Aorta (tissue), 5 donors: ENCODE results near the gene ASMT. TPM values are rescaled to one million over a fixed set of nuclear protein-coding genes. Genes with fewer than 3 reads are reported as not detected.

Experiments used
- ATAC-seq: fragments of 200-7000 bp; cut with Tn5 transposase; one replicate; pipeline ENCODE4 v1.9.1; 2022; ENCODE audit warnings: moderate library complexity; ENCODE audit not compliant: low FRiP score
- DNase-seq, 2 donors: peaks; one replicate each; pipeline ENCODE4 v3.0.0-alpha.2; 2020
- H3K27ac ChIP-seq, 2 donors: one replicate each; pipeline ENCODE4 v1.5.1; 2013; ENCODE audit warnings: low read length in 2 of 2, mild to moderate bottlenecking in 2 of 2, moderate library complexity in 2 of 2, control low read depth in 1 of 2, inconsistent platforms in 1 of 2, low read depth in 1 of 2
- H3K27me3 ChIP-seq, 2 donors: one replicate each; pipeline ENCODE4 v1.6.1; 2013; ENCODE audit warnings: control low read depth in 1 of 2, low read length in 1 of 2, mild to moderate bottlenecking in 1 of 2, moderate library complexity in 1 of 2; ENCODE audit not compliant: insufficient read depth in 2 of 2, control insufficient read depth in 1 of 2
- H3K36me3 ChIP-seq, 2 donors: one replicate each; pipeline ENCODE4 v1.6.1; 2013; ENCODE audit warnings: control low read depth in 1 of 2, low read length in 1 of 2, mild to moderate bottlenecking in 1 of 2; ENCODE audit not compliant: insufficient read depth in 2 of 2, control insufficient read depth in 1 of 2
- H3K4me1 ChIP-seq, 2 donors: one replicate each; pipeline ENCODE4 v1.6.1; 2013; ENCODE audit warnings: low read length in 2 of 2, control low read depth in 1 of 2, mild to moderate bottlenecking in 1 of 2, moderate library complexity in 1 of 2; ENCODE audit not compliant: insufficient read depth in 2 of 2, control insufficient read depth in 1 of 2
- H3K4me3 ChIP-seq, 2 donors: one replicate each; pipeline ENCODE4 v1.5.1; 2013; ENCODE audit warnings: low read length in 2 of 2, control low read depth in 1 of 2, mild to moderate bottlenecking in 1 of 2
- H3K9me3 ChIP-seq: one replicate; pipeline ENCODE4 v1.6.1; 2013; ENCODE audit warnings: mild to moderate bottlenecking, low read length; ENCODE audit not compliant: control insufficient read depth
- WGBS, 2 donors: extraction: QIAGEN DNeasy Blood & Tissue Kit; methylation state at CpG; one replicate each; pipeline ENCODE4 v1.1.7; 2013; 5-methylcytosine and 5-hydroxymethylcytosine counted together
- intact Hi-C, 2 donors: fragments of 100-400 bp; cut with DNase I; formaldehyde crosslinking; loops; one replicate each; pipeline versions ENCODE4 v1.14.2 to v1.15.0; 2022
- polyA plus RNA-seq, 2 donors: library from polyadenylated mRNA; stranded (reverse); fragments of 200-250 nt; gene quantifications; one replicate each; pipeline ENCODE4 v1.2.3, GENCODE V29; 2013
- total RNA-seq, 2 donors: library from RNA; stranded (reverse); fragmentation: NEBNext Ultra II Directional; extraction: Animal tissue kit (Norgen Biotek cat#: 25700); gene quantifications; one replicate each; pipeline ENCODE4 v1.2.1, GENCODE V29; 2021
- donor health status: healthy with polysubstance abuse.
- donor health status: Bipolar disorder and iron deficiency.
- donor health status: DM: no; HTN: no; CAD: no.
- donor health status: DM: no; HTN: no; CAD: no.
- donor health status: DM: yes; HTN: yes; CAD: no.

ASMT gene
- total and polyA plus RNA-seq, 4 donors = 0.69 to 6.9 (median 1.3) TPM; not detected in 1

GRCh38 chrX:1584237-1585011 lies 30.4 kb upstream of the ASMT start:
- Histone ChIP-seq H3K4me1 (no peaks in the 10 kb centered on the region), H3K9me3 (no peaks in the 10 kb centered on the region), H3K36me3 (no peaks in the 10 kb centered on the region), H3K27ac (no peak overlapping the region), H3K27me3 (no peaks in the 10 kb centered on the region), H3K4me3 (no peak overlapping the region)
- DNase-seq (no peak), ATAC-seq (no peak)
- WGBS, 2 donors = 90% methylated on average over 8 of the region's 8 CpGs
- intact Hi-C loops = no loop called here

GRCh38 chrX:1587161-1587560 lies 27.7 kb upstream of the ASMT start:
- H3K4me3 ChIP-seq = no peak overlapping the region
- WGBS, 2 donors = 26% methylated on average over 5 of the region's 5 CpGs
- H3K36me3 ChIP-seq = no peaks in the 10 kb centered on the region
- H3K27ac ChIP-seq = no peak overlapping the region
- intact Hi-C loops = no loop called here
- no peak for ATAC-seq
- no peak for DNase-seq
- H3K27me3 ChIP-seq = no peaks in the 10 kb centered on the region
- H3K9me3 ChIP-seq = no peaks in the 10 kb centered on the region
- no peaks in the 10 kb centered on the region for H3K4me1 ChIP-seq

GRCh38 chrX:1589356-1590130 lies 25.3 kb upstream of the ASMT start:
- H3K36me3 ChIP-seq = peaks cover 0 to 3% of the 10 kb centered on the region in 2 donors
- DNase-seq (no peak), ATAC-seq (no peak)
- no peak overlapping the region for H3K4me3 ChIP-seq
- intact Hi-C loops = loop anchor here (2.0 to 10.0 kb wide), 3 partner anchors 137 to 915 kb away; partner anchors contain the start of genes ASMTL (in 2 of the 2), DHRSX (in 1 of the 2), SLC25A6 (in 1 of the 2) and ZBED1 (in 1 of the 2)
- H3K27me3 ChIP-seq = no peaks in the 10 kb centered on the region
- 88% methylated on average over 12 of the region's 12 CpGs for WGBS, 2 donors
- H3K27ac ChIP-seq = no peak overlapping the region
- no peaks in the 10 kb centered on the region for H3K9me3 ChIP-seq
- H3K4me1 ChIP-seq = no peaks in the 10 kb centered on the region

GRCh38 chrX:1591102-1591862 lies 23.6 kb upstream of the ASMT start, which contains the start of gene AKAP17A:
AKAP17A (plus strand) TSS chrX:1591604; CDS start chrX:1593463, 1,859 bp downstream.
- Histone ChIP-seq H3K9me3 (no peaks in the 10 kb centered on the region), H3K27ac (peak within 1 kb of the TSS in 1 of 2 donors; percentile 14), H3K36me3 (peaks cover 0 to 9% of the 10 kb centered on the region in 2 donors), H3K27me3 (no peaks in the 10 kb centered on the region), H3K4me3 (peak within 1 kb of the TSS; percentile 89 to 93), H3K4me1 (no peaks in the 10 kb centered on the region)
- ATAC-seq (peak; percentile 97), DNase-seq (peak; percentile 96 to 99)
- intact Hi-C loops = loop anchor here (2.0 to 10.0 kb wide), 3 partner anchors 139 to 914 kb away; partner anchors contain the start of genes ASMTL (in 2 of the 2), DHRSX (in 1 of the 2), SLC25A6 (in 1 of the 2) and ZBED1 (in 1 of the 2)
- WGBS, 2 donors = 2 to 3% methylated on average over 46 to 66 of the region's 66 CpGs

- intact Hi-C loops = loop anchor here (2.0 to 10.0 kb wide), 3 partner anchors 140 to 913 kb away; partner anchors contain the start of genes ASMTL (in 2 of the 2), DHRSX (in 1 of the 2), SLC25A6 (in 1 of the 2) and ZBED1 (in 1 of the 2)
- Histone ChIP-seq H3K27ac (no peak overlapping the region), H3K4me1 (no peaks in the 10 kb centered on the region), H3K4me3 (peak overlapping the region; percentile 89 to 93), H3K9me3 (no peaks in the 10 kb centered on the region), H3K27me3 (no peaks in the 10 kb centered on the region), H3K36me3 (peaks cover 0 to 9% of the 10 kb centered on the region in 2 donors)
- 1% methylated on average over 23 to 35 of the region's 35 CpGs for WGBS, 2 donors
- DNase-seq (peak in 1 of 2 donors; percentile 59), ATAC-seq (peak; percentile 49)
Observed at GRCh38 chrX:1591863-1592469, 22.9 kb upstream of the ASMT start.

- Histone ChIP-seq H3K27ac (no peak overlapping the region), H3K27me3 (no peaks in the 10 kb centered on the region), H3K36me3 (peaks cover 0 to 9% of the 10 kb centered on the region in 2 donors), H3K9me3 (no peaks in the 10 kb centered on the region), H3K4me1 (no peaks in the 10 kb centered on the region), H3K4me3 (peak overlapping the region; percentile 22 to 93)
- WGBS, 2 donors = 2% methylated on average over 27 to 28 of the region's 28 CpGs
- peak; percentile 12 for ATAC-seq
- intact Hi-C loops = loop anchor here (5.0 to 10.0 kb wide), 2 partner anchors 140 to 912 kb away; partner anchors contain the start of genes ASMTL (in 2 of the 2), DHRSX (in 1 of the 2) and ZBED1 (in 1 of the 2)
- peak; percentile 59 to 77 for DNase-seq
Observed at GRCh38 chrX:1592470-1593142, 22.3 kb upstream of the ASMT start.
